Activated B cell treated with CpG ODN at 0.5 μM for 24 hours (primary cell): Measurements from ENCODE around the gene SMG7. TPM values are rescaled to one million over a fixed set of nuclear protein-coding genes. Genes with fewer than 3 reads are reported as not detected.

Experiments used
- ATAC-seq: fragments of 200-7000 bp; cut with Tn5 transposase; one replicate; pipeline ENCODE4 v1.10.0; 2021; ENCODE audit warnings: low read depth, mild to moderate bottlenecking, moderate library complexity
- CTCF ChIA-PET: fragments of 350-600 bp; sonication (Branson Sonifier 250); formaldehyde crosslinking; loops from one replicate; lab custom pipeline; 2021; ENCODE audit warnings: antibody characterized with exemption; lab: Charles Lee
- POLR2A ChIA-PET: fragments of 350-600 bp; sonication (Branson Sonifier 250); formaldehyde crosslinking; loops from one replicate; lab custom pipeline; 2021; ENCODE audit warnings: antibody characterized with exemption; lab: Charles Lee
- DNase-seq: peaks from one replicate; pipeline ENCODE4 v3.0.0; 2022
- H3K27ac Mint-ChIP-seq: one replicate; pipeline ENCODE4 v1.8.0; 2020; ENCODE audit warnings: mixed read lengths
- H3K27me3 Mint-ChIP-seq: one replicate; pipeline ENCODE4 v1.8.0; 2021; ENCODE audit warnings: mixed read lengths
- H3K36me3 Mint-ChIP-seq: one replicate; pipeline ENCODE4 v1.8.0; 2021; ENCODE audit warnings: low read depth, mixed read lengths
- H3K4me1 Mint-ChIP-seq: one replicate; pipeline ENCODE4 v1.8.0; 2021; ENCODE audit warnings: mixed read lengths
- H3K4me3 Mint-ChIP-seq: one replicate; pipeline ENCODE4 v1.8.0; 2020; ENCODE audit warnings: mild to moderate bottlenecking, mixed read lengths
- H3K9me3 Mint-ChIP-seq: one replicate; pipeline ENCODE4 v1.8.0; 2020; ENCODE audit warnings: mixed read lengths
- intact Hi-C: fragments of 100-400 bp; cut with micrococcal nuclease; formaldehyde crosslinking; loops from one replicate; pipeline ENCODE4 v1.15.1; 2024
- total RNA-seq: library from RNA; stranded (reverse); gene quantifications from 2 replicates; pipeline ENCODE4 v1.2.3, GENCODE V29; 2022
- TF ChIP-seq, protein P1 (sequence below): fragments of 200-600 bp; IDR thresholded peaks from one replicate; pipeline ENCODE4 v1.8.0; 2022; ENCODE audit warnings: antibody characterized with exemption, mild to moderate bottlenecking

The SMG7 gene
- total RNA-seq, 1 donor from 2014 or later, result 83.5 TPM

DNA sequence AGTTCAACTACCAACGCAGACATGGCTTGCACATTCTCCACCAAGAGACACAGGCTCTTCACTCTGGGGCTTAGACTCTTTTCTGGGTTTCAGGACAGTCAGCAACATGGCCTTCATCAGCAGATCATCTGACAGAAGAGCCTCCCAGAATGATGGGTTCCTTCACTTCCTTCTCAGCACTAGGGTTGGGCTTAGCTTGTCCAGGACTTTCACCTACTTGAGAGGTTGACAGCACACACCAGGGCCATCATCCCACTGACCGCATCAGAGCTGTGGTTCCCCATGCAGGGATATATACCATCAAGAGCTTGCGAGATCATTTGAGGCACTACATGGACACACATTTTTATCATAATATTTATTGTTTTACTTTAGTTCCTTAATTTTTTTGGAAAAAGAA lies 128.3 kb downstream of the SMG7 start:
- TF ChIP-seq, protein P1, sequence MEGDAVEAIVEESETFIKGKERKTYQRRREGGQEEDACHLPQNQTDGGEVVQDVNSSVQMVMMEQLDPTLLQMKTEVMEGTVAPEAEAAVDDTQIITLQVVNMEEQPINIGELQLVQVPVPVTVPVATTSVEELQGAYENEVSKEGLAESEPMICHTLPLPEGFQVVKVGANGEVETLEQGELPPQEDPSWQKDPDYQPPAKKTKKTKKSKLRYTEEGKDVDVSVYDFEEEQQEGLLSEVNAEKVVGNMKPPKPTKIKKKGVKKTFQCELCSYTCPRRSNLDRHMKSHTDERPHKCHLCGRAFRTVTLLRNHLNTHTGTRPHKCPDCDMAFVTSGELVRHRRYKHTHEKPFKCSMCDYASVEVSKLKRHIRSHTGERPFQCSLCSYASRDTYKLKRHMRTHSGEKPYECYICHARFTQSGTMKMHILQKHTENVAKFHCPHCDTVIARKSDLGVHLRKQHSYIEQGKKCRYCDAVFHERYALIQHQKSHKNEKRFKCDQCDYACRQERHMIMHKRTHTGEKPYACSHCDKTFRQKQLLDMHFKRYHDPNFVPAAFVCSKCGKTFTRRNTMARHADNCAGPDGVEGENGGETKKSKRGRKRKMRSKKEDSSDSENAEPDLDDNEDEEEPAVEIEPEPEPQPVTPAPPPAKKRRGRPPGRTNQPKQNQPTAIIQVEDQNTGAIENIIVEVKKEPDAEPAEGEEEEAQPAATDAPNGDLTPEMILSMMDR, result no peak
- ChIA-PET POLR2A (interaction anchor here (8.2 kb wide), 1 partner anchor 11 kb away, joined by 57 read pairs; the partner anchor contains the start of gene NCF2), CTCF (interaction anchor here (1.4 kb wide), 1 partner anchor 22 kb away, joined by 3 read pairs; no protein-coding TSS in a partner anchor)
- Mint-ChIP-seq H3K27ac (no peak overlapping the region), H3K27me3 (no peaks in the 10 kb centered on the region), H3K9me3 (no peaks in the 10 kb centered on the region), H3K4me1 (peaks cover 29% of the 10 kb centered on the region), H3K4me3 (no peak overlapping the region), H3K36me3 (no peaks in the 10 kb centered on the region)
- DNase-seq (no peak), ATAC-seq (no peak)
- intact Hi-C loops, result no loop called here

DNA sequence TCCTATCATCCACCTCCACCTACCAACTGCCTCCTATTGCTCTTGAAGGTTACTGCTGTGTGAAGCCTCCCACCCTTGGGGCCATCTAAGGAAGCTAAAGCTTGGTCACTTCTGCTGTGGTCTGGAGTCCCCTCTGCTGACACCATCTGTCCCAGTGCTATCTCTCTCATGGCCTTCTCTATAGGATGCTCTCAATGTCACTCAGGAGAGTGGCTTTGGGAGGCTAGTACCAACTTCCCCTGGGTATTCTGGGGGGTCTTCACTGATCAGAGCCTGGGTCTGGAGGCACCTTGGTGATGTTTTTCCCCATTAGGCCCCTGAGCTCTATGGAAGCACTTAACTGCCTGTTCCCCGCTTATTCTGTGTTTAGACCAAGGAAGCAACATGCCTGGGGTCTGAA lies 130.2 kb downstream of the SMG7 start:
- ATAC-seq, result no peak
- Mint-ChIP-seq H3K9me3 (no peaks in the 10 kb centered on the region), H3K4me1 (peaks cover 40% of the 10 kb centered on the region), H3K27me3 (no peaks in the 10 kb centered on the region), H3K27ac (no peak overlapping the region), H3K4me3 (no peak overlapping the region), H3K36me3 (no peaks in the 10 kb centered on the region)
- intact Hi-C loops, result no loop called here
- TF ChIP-seq, protein P1, result no peak
- ChIA-PET POLR2A (interaction anchor here (8.2 kb wide), 1 partner anchor 13 kb away, joined by 57 read pairs; the partner anchor contains the start of gene NCF2), CTCF (interaction anchor here (1.1 kb wide), 1 partner anchor 9 kb away, joined by 3 read pairs; no protein-coding TSS in a partner anchor)
- DNase-seq, result no peak

Other genes with a start within 250 kb of the SMG7 start
- not detected in 2 replicates for gene NMNAT2, start 54.1 kb upstream of the SMG7 start, total RNA-seq
- gene NCF2, start 118.0 kb downstream of the SMG7 start, total RNA-seq, result 101 TPM in 2 replicates
- 193 and 224 TPM in 2 replicates for gene ARPC5, start 163.3 kb downstream of the SMG7 start, total RNA-seq
- not detected in 2 replicates for gene APOBEC4, start 180.8 kb downstream of the SMG7 start, total RNA-seq